Keratinocyte (primary cell): Measurements from ENCODE around the gene MIA. TPM values are rescaled to one million over a fixed set of nuclear protein-coding genes. Genes with fewer than 3 reads are reported as not detected.

ENCODE experiments used
- DNase-seq: peaks from one replicate; pipeline ENCODE4 v3.0.0-alpha.2; 2011; ENCODE audit warnings: low read depth, missing footprints, low spot score
- FAIRE-seq: peaks from 2 replicates; lab custom pipeline; 2011; peaks lifted over from hg19 to GRCh38; lab: Jason Lieb, UNC
- H2AFZ ChIP-seq: 2 replicates; pipeline ENCODE4 v1.6.0; 2012; ENCODE audit warnings: low read length, control low read depth, inconsistent platforms; ENCODE audit not compliant: control insufficient read depth
- H3K27ac ChIP-seq: 2 replicates; pipeline ENCODE4 v1.5.1; 2011; ENCODE audit warnings: low read length; ENCODE audit not compliant: control insufficient read depth, insufficient read depth
- H3K27me3 ChIP-seq: 3 replicates; pipeline ENCODE4 v1.6.0; 2011; ENCODE audit warnings: low read length; ENCODE audit not compliant: control insufficient read depth, insufficient read depth; ENCODE audit errors: extremely low read depth
- H3K36me3 ChIP-seq, 2 experiments: 2 replicates in 1 of 2; 3 replicates in 1 of 2; pipeline ENCODE4 v1.5.1; 2011; ENCODE audit warnings: low read length in 2 of 2, mild to moderate bottlenecking in 1 of 2; ENCODE audit not compliant: control insufficient read depth in 2 of 2, insufficient read depth in 2 of 2; ENCODE audit errors: extremely low read depth in 1 of 2
- H3K4me1 ChIP-seq: 3 replicates; pipeline ENCODE4 v1.5.1; 2011; ENCODE audit warnings: low read length; ENCODE audit not compliant: control insufficient read depth, insufficient read depth; ENCODE audit errors: extremely low read depth
- H3K4me2 ChIP-seq: 3 replicates; pipeline ENCODE4 v1.6.0; 2011; ENCODE audit warnings: low read depth, low read length; ENCODE audit not compliant: control insufficient read depth, insufficient read depth; ENCODE audit errors: extremely low read depth
- H3K4me3 ChIP-seq, 3 experiments: fragments of 200-600 bp in 1 of 3; sonication (generic) in 1 of 3; 2 replicates in 2 of 3; 3 replicates in 1 of 3; pipeline ENCODE4 v1.5.1; 2011 to 2016; ENCODE audit warnings: low read length in 3 of 3, mild to moderate bottlenecking in 3 of 3, control low read depth in 2 of 3, inconsistent platforms in 1 of 3, low read depth in 1 of 3, mixed read lengths in 1 of 3, mixed run types in 1 of 3, moderate library complexity in 1 of 3; ENCODE audit not compliant: control insufficient read depth in 2 of 3, insufficient read depth in 2 of 3; ENCODE audit errors: extremely low read depth in 1 of 3
- H3K79me2 ChIP-seq: 2 replicates; pipeline ENCODE4 v1.6.0; 2012; ENCODE audit warnings: low read length; ENCODE audit not compliant: control insufficient read depth, insufficient read depth
- H3K9ac ChIP-seq: 3 replicates; pipeline ENCODE4 v1.6.0; 2011; ENCODE audit warnings: low read length; ENCODE audit not compliant: control insufficient read depth, insufficient read depth; ENCODE audit errors: extremely low read depth
- H3K9me1 ChIP-seq: 3 replicates; pipeline ENCODE4 v1.6.0; 2011; ENCODE audit warnings: low read length; ENCODE audit not compliant: control insufficient read depth, insufficient read depth; ENCODE audit errors: extremely low read depth
- H3K9me3 ChIP-seq: 2 replicates; pipeline ENCODE4 v1.5.1; 2012; ENCODE audit warnings: low read depth, low read length; ENCODE audit not compliant: control insufficient read depth
- H4K20me1 ChIP-seq: 3 replicates; pipeline ENCODE4 v1.6.0; 2011; ENCODE audit warnings: low read length; ENCODE audit not compliant: control insufficient read depth, insufficient read depth; ENCODE audit errors: extremely low read depth
- CTCF ChIP-seq, 3 experiments: IDR thresholded peaks in 1 of 3; conservative IDR thresholded peaks in 1 of 3; optimal IDR thresholded peaks in 1 of 3; 2 replicates in 2 of 3; 3 replicates in 1 of 3; pipeline versions ENCODE3 to v1.5.1; 2011; ENCODE audit warnings: low read length in 3 of 3, mild to moderate bottlenecking in 3 of 3, moderate library complexity in 2 of 3, control low read depth in 1 of 3, inconsistent platforms in 1 of 3; ENCODE audit not compliant: insufficient read depth in 2 of 3; ENCODE audit errors: extremely low read depth in 1 of 3
- EZH2 ChIP-seq: IDR thresholded peaks from one replicate; pipeline ENCODE4 v1.6.1; 2012; ENCODE audit warnings: inconsistent platforms, mild to moderate bottlenecking, low read length, moderate library complexity
- dilution Hi-C: fragments of 300-500 bp; cut with MboI; formaldehyde crosslinking; loops from one replicate; pipeline ENCODE4 v1.7.0; 2020; ENCODE audit warnings: low sequenced_read_pairs; ENCODE audit not compliant: extremely low pct_ligation_motif_present
- polyA plus RNA-seq, 5 experiments: library from polyadenylated mRNA; depleted of rRNA in 3 of 5; stranded (reverse) in 3 of 5; stranded (forward) in 1 of 5; unstranded in 1 of 5; fragments of >200 nt; gene quantifications; 1 replicate in 1 of 5; 2 replicates in 3 of 5; 3 replicates in 1 of 5; pipeline versions ENCODE4 v1.2.1 to v1.2.3, GENCODE V29; 2011 to 2012; ENCODE audit warnings: missing spikeins in 2 of 5, low read depth in 1 of 5, low replicate concordance in 1 of 5

MIA gene
- polyA plus RNA-seq, 1 donor (not counting 4 experiments of a cell fraction or from before 2014, with no cell fraction given), result 3.4 TPM

DNA sequence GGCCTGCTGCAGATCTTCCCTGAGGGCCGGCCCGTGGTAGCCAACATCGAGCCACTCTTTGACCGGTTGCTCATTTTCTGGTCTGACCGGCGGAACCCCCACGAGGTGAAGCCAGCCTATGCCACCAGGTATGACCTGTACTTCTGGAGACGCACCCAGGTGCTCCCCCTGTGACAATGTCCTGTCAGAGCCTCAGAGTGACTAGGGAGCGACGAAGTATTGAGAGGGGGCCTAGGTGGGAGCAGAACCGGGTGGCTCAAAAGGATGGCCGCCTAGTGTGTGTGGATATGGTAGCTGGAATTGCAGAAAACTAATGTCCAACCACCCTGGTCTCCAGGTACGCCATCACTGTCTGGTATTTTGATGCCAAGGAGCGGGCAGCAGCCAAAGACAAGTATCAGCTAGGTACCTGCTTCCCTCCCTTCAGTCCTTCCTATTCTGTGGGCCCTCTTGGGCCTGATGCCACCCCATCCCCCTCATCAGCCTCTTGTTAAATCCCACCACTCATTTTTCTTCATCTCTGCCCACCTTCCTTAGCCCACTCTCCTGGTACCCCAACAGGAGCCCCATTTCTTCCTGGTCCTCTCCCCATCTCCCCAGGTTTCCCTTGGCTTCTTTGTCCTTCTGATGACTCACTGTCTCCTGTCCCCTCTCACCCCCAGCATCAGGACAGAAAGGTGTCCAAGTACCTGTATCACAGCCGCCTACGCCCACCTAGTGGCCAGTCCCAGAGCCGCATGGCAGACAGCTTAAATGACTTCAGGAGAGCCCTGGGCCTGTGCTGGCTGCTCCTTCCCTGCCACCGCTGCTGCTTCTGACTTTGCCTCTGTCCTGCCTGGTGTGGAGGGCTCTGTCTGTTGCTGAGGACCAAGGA lies 32.1 kb downstream of the MIA start:
- Histone ChIP-seq H4K20me1 (peaks cover 36% of the 10 kb centered on the region), H3K9ac (no peak overlapping the region), H3K4me1 (peaks cover 47% of the 10 kb centered on the region), H3K9me3 (no peaks in the 10 kb centered on the region), H3K36me3 (peaks cover 33 to 37% of the 10 kb centered on the region in 2 experiments), H3K27ac (peak overlapping the region; percentile 37), H3K9me1 (peaks cover 4% of the 10 kb centered on the region), H2AFZ (no peak overlapping the region), H3K27me3 (no peaks in the 10 kb centered on the region), H3K4me2 (no peak overlapping the region), H3K79me2 (peaks cover 45% of the 10 kb centered on the region), H3K4me3 (no peak overlapping the region)
- dilution Hi-C loops, result no loop called here
- FAIRE-seq, result no peak
- DNase-seq, result no peak
- TF ChIP-seq CTCF (optimal IDR thresholded peaks at IDR 0.05 in 1 of 3, IDR thresholded peaks at IDR 0.05 in 1 of 3, conservative IDR thresholded peaks at IDR 0.05 in 1 of 3; ENCODE audit: extremely low read depth in 1 of 3, insufficient read depth in 2 of 3, low read length in 3 of 3) (peak; percentile 31 to 49 (median 47)), EZH2 (no peak)

GRCh38 chr19:40808021-40808325 lies 32.7 kb downstream of the MIA start:
- H2AFZ ChIP-seq, result no peak overlapping the region
- no peaks in the 10 kb centered on the region for H3K27me3 ChIP-seq
- H3K36me3 ChIP-seq, result peaks cover 30 to 31% of the 10 kb centered on the region in 2 experiments
- peaks cover 39% of the 10 kb centered on the region for H3K79me2 ChIP-seq
- H3K4me3 ChIP-seq, result no peak overlapping the region
- no peak overlapping the region for H3K9ac ChIP-seq
- H3K27ac ChIP-seq, result no peak overlapping the region
- no peaks in the 10 kb centered on the region for H3K9me3 ChIP-seq
- H4K20me1 ChIP-seq, result peaks cover 30% of the 10 kb centered on the region
- no peak for DNase-seq
- dilution Hi-C loops, result no loop called here
- H3K9me1 ChIP-seq, result no peaks in the 10 kb centered on the region
- TF ChIP-seq CTCF (optimal IDR thresholded peaks at IDR 0.05 in 1 of 3, IDR thresholded peaks at IDR 0.05 in 1 of 3, conservative IDR thresholded peaks at IDR 0.05 in 1 of 3; ENCODE audit: extremely low read depth in 1 of 3, insufficient read depth in 2 of 3, low read length in 3 of 3), result no peak
- no peak for TF ChIP-seq EZH2
- H3K4me1 ChIP-seq, result peaks cover 44% of the 10 kb centered on the region
- H3K4me2 ChIP-seq, result no peak overlapping the region
- no peak for FAIRE-seq
